H1 (cell line): ENCODE results near the gene SPAG16. TPM values are rescaled to one million over a fixed set of nuclear protein-coding genes. Genes with fewer than 3 reads are reported as not detected.

ENCODE experiments used
- CTCF ChIA-PET: fragments of 300-600 bp; sonication (Branson Sonifier 250); formaldehyde crosslinking; loops from one replicate; lab custom pipeline; 2021; ENCODE audit not compliant: partially characterized antibody; lab: Charles Lee
- POLR2A ChIA-PET: fragments of 300-600 bp; sonication (Branson Sonifier 250); formaldehyde crosslinking; loops from one replicate; lab custom pipeline; 2021; ENCODE audit warnings: inconsistent platforms; ENCODE audit not compliant: partially characterized antibody; lab: Charles Lee
- DNase-seq, 2 experiments: peaks; one replicate each; pipeline versions ENCODE4 v3.0.0 to v3.0.0-alpha.2; 2010 to 2022; ENCODE audit warnings: low spot score in 2 of 2, low read depth in 1 of 2, mixed read lengths in 1 of 2
- FAIRE-seq: peaks from 2 replicates; lab custom pipeline; 2011; peaks lifted over from hg19 to GRCh38; lab: Jason Lieb, UNC
- H2AFZ ChIP-seq: 2 replicates; pipeline ENCODE4 v1.8.1; 2012; ENCODE audit warnings: low read length, inconsistent platforms
- H2AK5ac ChIP-seq: 2 replicates; pipeline ENCODE4 v1.6.1; 2013; ENCODE audit warnings: low read depth, low read length
- H2BK120ac ChIP-seq: replicated peaks from 2 replicates; pipeline ENCODE3; 2013; ENCODE audit warnings: low read depth, low read length, inconsistent platforms
- H2BK12ac ChIP-seq: 2 replicates; pipeline ENCODE4 v1.6.1; 2013; ENCODE audit warnings: low read depth, low read length
- H2BK15ac ChIP-seq: 2 replicates; pipeline ENCODE4 v1.6.1; 2013; ENCODE audit warnings: low read length
- H2BK20ac ChIP-seq: 2 replicates; pipeline ENCODE4 v1.6.1; 2013; ENCODE audit warnings: low read length
- H2BK5ac ChIP-seq: 2 replicates; pipeline ENCODE4 v1.6.1; 2013; ENCODE audit warnings: low read depth, low read length
- H3K14ac ChIP-seq: 2 replicates; pipeline ENCODE4 v1.6.1; 2013; ENCODE audit warnings: inconsistent platforms; ENCODE audit not compliant: insufficient read length
- H3K18ac ChIP-seq: 2 replicates; pipeline ENCODE4 v1.6.1; 2013; ENCODE audit warnings: low read length; ENCODE audit errors: extremely low read depth
- H3K23ac ChIP-seq: 2 replicates; pipeline ENCODE4 v1.6.1; 2013; ENCODE audit warnings: inconsistent platforms; ENCODE audit not compliant: insufficient read length
- H3K23me2 ChIP-seq: 2 replicates; pipeline ENCODE4 v1.6.1; 2013; ENCODE audit warnings: low read depth, low read length
- H3K27ac ChIP-seq: 2 replicates; pipeline ENCODE4 v1.6.1; 2011; ENCODE audit warnings: low read depth, low read length, inconsistent platforms
- H3K27me3 ChIP-seq, 4 experiments: replicated peaks in 1 of 4; 1 replicate in 1 of 4; 2 replicates in 3 of 4; pipeline versions ENCODE4 v1.6.1 to v1.8.1; 2011 to 2013; ENCODE audit warnings: low read length in 3 of 4, mild to moderate bottlenecking in 3 of 4, inconsistent platforms in 2 of 4, mixed read lengths in 2 of 4, moderate library complexity in 1 of 4; ENCODE audit not compliant: control insufficient read depth in 3 of 4, insufficient read depth in 3 of 4; ENCODE audit errors: extremely low read depth in 1 of 4
- H3K36me3 ChIP-seq, 4 experiments: 2 replicates each; pipeline versions ENCODE4 v1.6.1 to v1.8.1; 2011 to 2013; ENCODE audit warnings: mild to moderate bottlenecking in 4 of 4, low read length in 3 of 4, moderate library complexity in 2 of 4, control low read depth in 1 of 4, inconsistent platforms in 1 of 4; ENCODE audit not compliant: insufficient read depth in 4 of 4, control insufficient read depth in 2 of 4
- H3K4ac ChIP-seq: replicated peaks from 2 replicates; pipeline ENCODE3; 2013; ENCODE audit warnings: low read length, low read depth, mixed read lengths, inconsistent platforms; ENCODE audit not compliant: insufficient read length
- H3K4me1 ChIP-seq, 4 experiments: replicated peaks in 1 of 4; 1 replicate in 1 of 4; 2 replicates in 3 of 4; pipeline versions ENCODE4 v1.6.1 to v1.8.1; 2011 to 2013; ENCODE audit warnings: low read length in 3 of 4, inconsistent platforms in 2 of 4, mixed read lengths in 1 of 4; ENCODE audit not compliant: insufficient read depth in 4 of 4, control insufficient read depth in 3 of 4
- H3K4me2 ChIP-seq, 2 experiments: 2 replicates each; pipeline versions ENCODE4 v1.6.1 to v1.8.1; 2011 to 2013; ENCODE audit warnings: low read depth in 2 of 2, low read length in 2 of 2, control low read depth in 1 of 2, inconsistent platforms in 1 of 2, mild to moderate bottlenecking in 1 of 2; ENCODE audit not compliant: insufficient read depth in 1 of 2
- H3K4me3 ChIP-seq, 4 experiments: fragments of 200-600, 300-600 bp in 1 of 4; sonication (generic), shearing (Covaris generic), sonication (Bioruptor Twin) in 1 of 4; 2 replicates each; pipeline versions ENCODE4 v1.5.1 to v1.8.1; 2011 to 2016; ENCODE audit warnings: low read length in 4 of 4, low read depth in 3 of 4, control low read depth in 2 of 4, inconsistent platforms in 2 of 4, mild to moderate bottlenecking in 2 of 4, mixed read lengths in 1 of 4, moderate library complexity in 1 of 4; ENCODE audit not compliant: insufficient read depth in 2 of 4; ENCODE audit errors: extremely low read depth in 1 of 4
- H3K56ac ChIP-seq: replicated peaks from 2 replicates; pipeline ENCODE3; 2013; ENCODE audit warnings: low read depth, mild to moderate bottlenecking, mixed read lengths, low read length, inconsistent platforms; ENCODE audit not compliant: insufficient read length
- H3K79me1 ChIP-seq: 2 replicates; pipeline ENCODE4 v1.6.1; 2013; ENCODE audit warnings: low read depth, low read length, control low read depth
- H3K79me2 ChIP-seq, 2 experiments: 2 replicates each; pipeline versions ENCODE4 v1.6.1 to v1.8.1; 2012 to 2013; ENCODE audit warnings: low read length in 2 of 2, mild to moderate bottlenecking in 2 of 2, inconsistent platforms in 1 of 2; ENCODE audit not compliant: insufficient read depth in 2 of 2, control insufficient read depth in 1 of 2
- H3K9ac ChIP-seq, 4 experiments: replicated peaks in 1 of 4; 1 replicate in 1 of 4; 2 replicates in 3 of 4; pipeline versions ENCODE4 v1.6.1 to v1.8.1; 2011 to 2013; ENCODE audit warnings: low read depth in 3 of 4, low read length in 3 of 4, control low read depth in 2 of 4, mild to moderate bottlenecking in 2 of 4, moderate library complexity in 2 of 4, inconsistent platforms in 1 of 4; ENCODE audit errors: extremely low read depth in 1 of 4
- H3K9me3 ChIP-seq, 2 experiments: 2 replicates each; pipeline versions ENCODE4 v1.6.1 to v1.8.1; 2012 to 2013; ENCODE audit warnings: mild to moderate bottlenecking in 2 of 2, moderate library complexity in 2 of 2, control low read depth in 1 of 2, inconsistent platforms in 1 of 2, low read depth in 1 of 2, low read length in 1 of 2, mixed read lengths in 1 of 2; ENCODE audit not compliant: insufficient read depth in 2 of 2
- H4K20me1 ChIP-seq, 2 experiments: replicated peaks in 1 of 2; 2 replicates each; pipeline versions ENCODE3 to v1.8.1; 2011 to 2013; ENCODE audit warnings: inconsistent platforms in 2 of 2, low read length in 2 of 2, mild to moderate bottlenecking in 1 of 2; ENCODE audit not compliant: insufficient read depth in 2 of 2, control insufficient read depth in 1 of 2
- H4K5ac ChIP-seq: 2 replicates; pipeline ENCODE4 v1.6.1; 2013; ENCODE audit warnings: low read length, low read depth, mixed read lengths, inconsistent platforms; ENCODE audit not compliant: insufficient read length
- H4K8ac ChIP-seq: 2 replicates; pipeline ENCODE4 v1.8.0; 2013; ENCODE audit warnings: mild to moderate bottlenecking, moderate library complexity, low read length, inconsistent platforms; ENCODE audit not compliant: insufficient read depth; ENCODE audit errors: extremely low read depth
- H4K91ac ChIP-seq: replicated peaks from 2 replicates; pipeline ENCODE3; 2013; ENCODE audit warnings: low read length, mixed read lengths, inconsistent platforms; ENCODE audit not compliant: insufficient read length
- EZH2 ChIP-seq: fragments of 200-600 bp; sonication (generic); IDR thresholded peaks from 2 replicates; pipeline ENCODE4 v1.7.1; 2012; ENCODE audit warnings: low read depth, mild to moderate bottlenecking, moderate library complexity, low read length, inconsistent platforms; ENCODE audit not compliant: severe bottlenecking
- GTF2F1 ChIP-seq: IDR thresholded peaks from 2 replicates; pipeline ENCODE4 v1.6.1; 2012; ENCODE audit warnings: low read depth, low read length, improper control_type of control experiment, borderline replicate concordance
- KDM4A ChIP-seq: IDR thresholded peaks from one replicate; pipeline ENCODE4 v1.7.1; 2012; ENCODE audit warnings: low read depth, mild to moderate bottlenecking, moderate library complexity, low read length, inconsistent platforms; ENCODE audit not compliant: severe bottlenecking
- MAFK ChIP-seq: IDR thresholded peaks from 2 replicates; pipeline ENCODE4 v1.6.1; 2012; ENCODE audit warnings: low read depth, mild to moderate bottlenecking, improper control_type of control experiment, low read length
- NANOG ChIP-seq: IDR thresholded peaks from 2 replicates; pipeline ENCODE4 v1.6.1; 2011; ENCODE audit warnings: low read length, low read depth, mild to moderate bottlenecking, inconsistent platforms; ENCODE audit not compliant: insufficient read depth, poor library complexity, severe bottlenecking
- RNF2 ChIP-seq: fragments of 200-900, 300-1000 bp; sonication (generic); IDR thresholded peaks from 2 replicates; pipeline ENCODE4 v1.7.1; 2016; ENCODE audit warnings: borderline replicate concordance, low read depth, mild to moderate bottlenecking, antibody characterized with exemption, low read length; ENCODE audit not compliant: poor library complexity, severe bottlenecking; ENCODE audit errors: missing control alignments
- SIRT6 ChIP-seq: IDR thresholded peaks from one replicate; pipeline ENCODE4 v1.7.1; 2012; ENCODE audit warnings: low read length, inconsistent platforms
- SIX5 ChIP-seq: IDR thresholded peaks from 2 replicates; pipeline ENCODE4 v1.6.1; 2011; ENCODE audit warnings: mild to moderate bottlenecking, low read depth, low read length
- SP2 ChIP-seq: IDR thresholded peaks from 2 replicates; pipeline ENCODE4 v1.6.1; 2012; ENCODE audit warnings: mild to moderate bottlenecking, low read length, inconsistent platforms
- SUZ12 ChIP-seq: fragments of 200-600 bp; sonication (generic); IDR thresholded peaks from 2 replicates; pipeline ENCODE4 v1.6.1; 2012; ENCODE audit warnings: mild to moderate bottlenecking, inconsistent platforms, low read length, moderate library complexity, mixed read lengths
- polyA plus RNA-seq, 7 experiments: library from polyadenylated mRNA; depleted of rRNA in 3 of 7; stranded (reverse) in 5 of 7; unstranded in 2 of 7; fragments of >200 nt in 5 of 7; fragments of 200-250 nt in 2 of 7; gene quantifications; 1 replicate in 5 of 7; 2 replicates in 1 of 7; 4 replicates in 1 of 7; pipeline versions ENCODE4 v1.2.1 to v1.2.3, GENCODE V29; 2011 to 2013; ENCODE audit warnings: missing spikeins in 2 of 7, mixed read lengths in 2 of 7
- total RNA-seq: library from RNA; stranded (reverse); fragmentation: NEBNext Ultra II Directional; extraction: Animal tissue kit (Norgen Biotek cat#: 25700); gene quantifications from 2 replicates; pipeline ENCODE4 v1.2.1, GENCODE V29; 2021

SPAG16 gene
- total and polyA plus RNA-seq, 2 of the 8 experiments (the other 6 are each of a cell fraction or from before 2014, with no cell fraction given): 6.0 to 14.9 TPM

DNA sequence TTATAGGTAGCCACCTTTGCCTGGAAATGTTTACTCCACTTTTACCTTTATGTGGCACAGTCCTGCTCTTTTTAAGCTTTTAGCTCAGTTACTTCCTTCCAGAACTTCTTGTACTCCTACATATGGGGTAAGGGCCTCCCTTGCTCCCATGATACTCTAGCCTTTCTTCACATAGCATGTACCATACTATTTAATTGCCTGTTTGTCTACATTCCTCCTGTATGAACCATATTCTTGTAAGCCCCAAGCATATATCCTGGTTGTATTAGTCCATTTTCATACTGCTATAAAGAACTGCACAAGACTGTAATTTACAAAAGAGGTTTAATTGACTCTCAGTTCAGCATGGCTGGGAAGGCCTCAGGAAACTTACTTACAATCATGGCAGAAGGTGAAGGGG, 1035.9 kb downstream of the SPAG16 start:
- H2BK5ac ChIP-seq: no peak overlapping the region
- H2BK20ac ChIP-seq: no peak overlapping the region
- no peaks in the 10 kb centered on the region for H3K79me2 ChIP-seq
- no peak overlapping the region for H2AK5ac ChIP-seq
- no peak overlapping the region for H3K4me2 ChIP-seq
- H2AFZ ChIP-seq: no peak overlapping the region
- H3K23ac ChIP-seq: no peak overlapping the region
- no peak overlapping the region for H4K8ac ChIP-seq
- no peaks in the 10 kb centered on the region for H3K36me3 ChIP-seq
- TF ChIP-seq EZH2 (no peak), KDM4A (no peak), MAFK (no peak), RNF2 (no peak), SIRT6 (no peak), SIX5 (no peak), NANOG (no peak), GTF2F1 (no peak), SP2 (no peak), SUZ12 (no peak)
- H3K4me3 ChIP-seq: no peak overlapping the region
- H4K20me1 ChIP-seq: peaks cover 0 to 1% of the 10 kb centered on the region in 2 experiments
- H2BK12ac ChIP-seq: no peak overlapping the region
- ChIA-PET CTCF (interaction anchor here (1.0 to 1.7 kb wide), 2 partner anchors 9 to 10 kb away, joined by 5 read pairs; no protein-coding TSS in a partner anchor), POLR2A (no interaction called here)
- no peak overlapping the region for H2BK120ac ChIP-seq
- no peak overlapping the region for H4K91ac ChIP-seq
- no peak for FAIRE-seq
- no peak overlapping the region for H3K56ac ChIP-seq
- H3K4ac ChIP-seq: no peak overlapping the region
- no peaks in the 10 kb centered on the region for H3K9me3 ChIP-seq
- no peak overlapping the region for H3K14ac ChIP-seq
- no peak overlapping the region for H3K27ac ChIP-seq
- H3K23me2 ChIP-seq: no peaks in the 10 kb centered on the region
- no peaks in the 10 kb centered on the region for H3K79me1 ChIP-seq
- H3K27me3 ChIP-seq: no peaks in the 10 kb centered on the region
- no peak for DNase-seq
- no peak overlapping the region for H3K18ac ChIP-seq
- H3K4me1 ChIP-seq: no peaks in the 10 kb centered on the region
- no peak overlapping the region for H4K5ac ChIP-seq
- no peak overlapping the region for H2BK15ac ChIP-seq
- H3K9ac ChIP-seq: no peak overlapping the region
